Activated CD8-positive, alpha-beta memory T cell treated with anti-CD3 and anti-CD28 coated beads, Interleukin-2, amount 50 U/mL, for 4 hours (primary cell): ENCODE data around the gene PPIL1.

Experiments
- DNase-seq: peaks from one replicate; pipeline ENCODE4 v3.0.0-alpha.2; 2020

Gene PPIL1

GRCh38 chr6:36852481-36853147, 22.0 kb downstream of the PPIL1 start:
- no peak for DNase-seq

- DNase-seq = no peak
Measured at GRCh38 chr6:36851626-36852025, 23.0 kb downstream of the PPIL1 start.

GRCh38 chr6:36851149-36851614, 23.4 kb downstream of the PPIL1 start:
- no peak for DNase-seq

- no peak for DNase-seq
Measured at GRCh38 chr6:36850021-36850420, 24.6 kb downstream of the PPIL1 start.

GRCh38 chr6:36848658-36849441, 25.8 kb downstream of the PPIL1 start:
- no peak for DNase-seq

- no peak for DNase-seq
Measured at GRCh38 chr6:36847991-36848390, 26.6 kb downstream of the PPIL1 start.

- DNase-seq = no peak
Measured at GRCh38 chr6:36847152-36847551, 27.5 kb downstream of the PPIL1 start.

GRCh38 chr6:36845233-36845632, 29.4 kb downstream of the PPIL1 start:
- no peak for DNase-seq

- no peak for DNase-seq
Measured at GRCh38 chr6:36844232-36845170, 30.1 kb downstream of the PPIL1 start.

GRCh38 chr6:36843170-36843569, 31.4 kb downstream of the PPIL1 start:
- DNase-seq = no peak

GRCh38 chr6:36841756-36842155, 32.8 kb downstream of the PPIL1 start:
- DNase-seq = no peak

GRCh38 chr6:36840432-36841403, 33.9 kb downstream of the PPIL1 start:
- DNase-seq = peak; percentile 38

- DNase-seq = peak; percentile 44
Measured at GRCh38 chr6:36839749-36840431, 34.7 kb downstream of the PPIL1 start.

- no peak for DNase-seq
Measured at GRCh38 chr6:36838896-36839748, 35.5 kb downstream of the PPIL1 start, which contains the start of gene CPNE5. Gene CPNE5 (minus strand): TSS chr6:36839444. CDS start chr6:36839377, 67 bp downstream.

- DNase-seq = no peak
Measured at GRCh38 chr6:36837686-36838085, 36.9 kb downstream of the PPIL1 start.

GRCh38 chr6:36837022-36837339, 37.6 kb downstream of the PPIL1 start:
- DNase-seq = no peak

GRCh38 chr6:36836111-36837021, 38.2 kb downstream of the PPIL1 start:
- DNase-seq = no peak

- DNase-seq = no peak
Measured at GRCh38 chr6:36834576-36835341, 39.8 kb downstream of the PPIL1 start.
